TTC549 (cell line): Measurements from ENCODE around the gene CAPN6.

Experiments
- FAIRE-seq: peaks from 2 replicates; lab custom pipeline; 2012; peaks lifted over from hg19 to GRCh38; lab: Jason Lieb, UNC

Gene CAPN6

GRCh38 chrX:111270339-111270738 is at the start of gene CAPN6:
TSS of gene CAPN6 (minus strand) at chrX:111270483. CDS start at chrX:111263936, 6,547 bp downstream.
- FAIRE-seq, result no peak

GRCh38 chrX:111319451-111319850 is 49.2 kb upstream of the CAPN6 start:
- no peak for FAIRE-seq

- FAIRE-seq, result no peak
These were observed 48.6 kb upstream of the CAPN6 start for GRCh38 chrX:111318901-111319300.

- FAIRE-seq, result no peak
These were observed 38.8 kb upstream of the CAPN6 start for GRCh38 chrX:111309083-111309482.

- no peak for FAIRE-seq
These were observed 37.8 kb upstream of the CAPN6 start for GRCh38 chrX:111308039-111308438.

GRCh38 chrX:111302284-111302683 is 32.0 kb upstream of the CAPN6 start:
- no peak for FAIRE-seq

- no peak for FAIRE-seq
These were observed 18.6 kb upstream of the CAPN6 start for GRCh38 chrX:111288841-111289240.

GRCh38 chrX:111284631-111285293 is 14.5 kb upstream of the CAPN6 start:
- FAIRE-seq, result no peak

- FAIRE-seq, result no peak
These were observed 13.2 kb upstream of the CAPN6 start for GRCh38 chrX:111283446-111283845.

- FAIRE-seq, result no peak
These were observed 12.7 kb upstream of the CAPN6 start for GRCh38 chrX:111282991-111283390.

GRCh38 chrX:111282139-111282538 is 11.9 kb upstream of the CAPN6 start:
- FAIRE-seq, result no peak

GRCh38 chrX:111268506-111268905 is 1.8 kb downstream of the CAPN6 start:
- no peak for FAIRE-seq

- no peak for FAIRE-seq
These were observed 4.8 kb downstream of the CAPN6 start for GRCh38 chrX:111265486-111265885.

GRCh38 chrX:111264385-111264784 is 5.9 kb downstream of the CAPN6 start:
- FAIRE-seq, result no peak

- no peak for FAIRE-seq
These were observed 8.2 kb downstream of the CAPN6 start for GRCh38 chrX:111262086-111262485.

- no peak for FAIRE-seq
These were observed 9.8 kb downstream of the CAPN6 start for GRCh38 chrX:111260451-111260850.

- no peak for FAIRE-seq
These were observed 10.7 kb downstream of the CAPN6 start for GRCh38 chrX:111259559-111259958.

- FAIRE-seq, result no peak
These were observed 12.6 kb downstream of the CAPN6 start for GRCh38 chrX:111257733-111258132.

- FAIRE-seq, result no peak
These were observed 15.2 kb downstream of the CAPN6 start for GRCh38 chrX:111254896-111255693.

- FAIRE-seq, result no peak
These were observed 26.0 kb downstream of the CAPN6 start for GRCh38 chrX:111244235-111244750.

- no peak for FAIRE-seq
These were observed 53.9 kb downstream of the CAPN6 start for GRCh38 chrX:111216293-111216801.

GRCh38 chrX:111207851-111208250 is 62.4 kb downstream of the CAPN6 start:
- no peak for FAIRE-seq

GRCh38 chrX:111200327-111200726 is 70.0 kb downstream of the CAPN6 start:
- no peak for FAIRE-seq
